Measurements from ENCODE around the gene SCAPER. TPM values are rescaled to one million over a fixed set of nuclear protein-coding genes. Genes with fewer than 3 reads are reported as not detected.

Gene SCAPER
- total and polyA plus RNA-seq, 2 of the 4 experiments (the other 2 are of a cell fraction) = 2.9 to 9.7 TPM

DNA sequence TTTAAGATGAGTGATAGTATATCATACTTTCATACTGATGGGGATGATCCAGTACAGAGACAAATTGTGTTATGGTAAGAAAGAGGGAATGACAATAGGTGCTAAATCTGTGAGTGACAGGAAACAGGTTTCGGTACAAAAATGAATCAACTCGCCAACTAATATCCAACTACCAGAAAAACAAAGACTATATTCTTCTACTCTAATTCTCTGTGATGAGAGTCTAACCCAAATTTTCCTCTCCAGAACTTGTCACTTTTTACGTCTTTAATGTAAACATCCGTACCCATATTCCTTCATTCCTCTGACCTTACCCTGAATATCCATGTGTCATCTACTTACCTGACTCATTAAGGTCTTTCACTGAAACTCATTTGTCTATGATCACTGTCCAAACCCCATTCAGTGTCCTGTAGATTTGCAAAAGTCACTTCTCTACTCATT lies 39.6 kb downstream of the SCAPER start:
- no peaks in the 10 kb centered on the region for H3K9me3 ChIP-seq (ENCODE audit: control insufficient read depth, insufficient read depth, low read length)
- H2AFZ ChIP-seq (replicated peaks; ENCODE audit: low read length, poor library complexity) = no peak overlapping the region
- H2AK5ac ChIP-seq (ENCODE audit: low read depth, low read length) = no peak overlapping the region
- no peak overlapping the region for H3K27ac ChIP-seq (ENCODE audit: insufficient read depth, low read length)
- 80% methylated on average over 2 of the region's 4 CpGs; no CpG with 5 or more reads in 1 of the 2 experiments for WGBS, 2 experiments (ENCODE audit: extremely low coverage in 2 of 2, insufficient read length in 1 of 2)
- no peak overlapping the region for H2BK15ac ChIP-seq (ENCODE audit: low read depth, low read length)
- in situ Hi-C loops (cut with MboI; ENCODE audit: low sequenced_read_pairs) (loop anchor here (10.0 kb wide), 2 partner anchors 631 to 671 kb away; no protein-coding TSS in a partner anchor), dilution Hi-C loops (cut with HindIII; ENCODE audit: low sequenced_read_pairs, unreplicated experiment) (no loop called here), intact Hi-C loops (cut with micrococcal nuclease) (loop anchor here (5.0 kb wide), 3 partner anchors 518 to 808 kb away; partner anchors contain the start of gene TMEM266)
- no peak overlapping the region for H3K14ac ChIP-seq (replicated peaks; ENCODE audit: low read depth, low read length)
- H4K5ac ChIP-seq (ENCODE audit: low read depth, low read length) = no peak overlapping the region
- DNase-seq (peak; percentile 0), ATAC-seq (ENCODE audit: low read depth) (no peak)
- no peaks in the 10 kb centered on the region; the same call in 1 of the 2 replicates for H3K9me1 ChIP-seq (ENCODE audit: insufficient read depth, low read length)
- ChIA-PET CTCF (interaction anchor here (1.3 kb wide), 1 partner anchor 675 kb away, joined by 5 read pairs; no protein-coding TSS in a partner anchor), POLR2A (ENCODE audit: unreplicated experiment) (no interaction called here)
- no peak overlapping the region for H2AK9ac ChIP-seq (replicated peaks; ENCODE audit: low read depth, low read length, poor library complexity)
- H3K4me2 ChIP-seq (ENCODE audit: low read depth, low read length) = no peak overlapping the region
- H4K20me1 ChIP-seq (ENCODE audit: insufficient read depth, low read length) = no peaks in the 10 kb centered on the region
- H3K9ac ChIP-seq (ENCODE audit: low read depth, low read length) = no peak overlapping the region
- BruUV-seq (replicated peaks) = no TSS peak
- no peak overlapping the region for H3K4ac ChIP-seq (ENCODE audit: low read depth, low read length)
- no peaks in the 10 kb centered on the region for H3K36me3 ChIP-seq (ENCODE audit: control insufficient read depth, insufficient read depth, low read length)
- no peak overlapping the region for H4K91ac ChIP-seq (ENCODE audit: insufficient read depth, low read depth, low read length)
- H3K23ac ChIP-seq (ENCODE audit: low read depth, low read length) = no peak overlapping the region
- no peaks in the 10 kb centered on the region for H3K4me1 ChIP-seq (ENCODE audit: control insufficient read depth, insufficient read depth, low read length)
- H4K8ac ChIP-seq (ENCODE audit: low read depth in 2 of 2, low read length in 2 of 2) = no peak overlapping the region
- H3K79me1 ChIP-seq (ENCODE audit: low read depth in 1 of 2, low read length in 2 of 2) = peaks cover 0 to 9% of the 10 kb centered on the region in 2 experiments; a peak in 1 of 4 replicates
- no peaks in the 10 kb centered on the region for H3K27me3 ChIP-seq (ENCODE audit: control insufficient read depth, insufficient read depth, low read length)
- H2BK20ac ChIP-seq (ENCODE audit: low read depth, low read length) = no peak overlapping the region
- no peak overlapping the region for H2BK120ac ChIP-seq (ENCODE audit: low read depth, low read length)
- no peak overlapping the region for H3K56ac ChIP-seq (ENCODE audit: extremely low read depth, insufficient read depth, low read length)
- H3K18ac ChIP-seq (ENCODE audit: low read depth, low read length) = no peak overlapping the region
- H3K4me3 ChIP-seq (ENCODE audit: insufficient read depth, low read depth, low read length) = no peak overlapping the region
- no peak for TF ChIP-seq ELK1 (IDR thresholded peaks at IDR 0.05; ENCODE audit: borderline replicate concordance, low read depth, low read length)
- no peak for TF ChIP-seq CHD1 (IDR thresholded peaks at IDR 0.05; ENCODE audit: low read depth, low read length)
- H2BK5ac ChIP-seq (ENCODE audit: low read depth, low read length, poor library complexity, severe bottlenecking) = no peak overlapping the region
